BE2C (cell line): ENCODE data around the gene SEMA4D.

Experiments used
- DNase-seq: peaks from one replicate; pipeline ENCODE4 v3.0.0-alpha.2; 2020
- H3K27me3 ChIP-seq: fragments of 250-450 bp; sonication (Bioruptor Pico); 2 replicates; pipeline ENCODE4 v1.5.1; 2020; ENCODE audit warnings: mild to moderate bottlenecking
- H3K36me3 ChIP-seq: fragments of 250-450 bp; sonication (Bioruptor Pico); 2 replicates; pipeline ENCODE4 v1.5.1; 2020; ENCODE audit warnings: mild to moderate bottlenecking
- H3K4me1 ChIP-seq: fragments of 250-450 bp; sonication (Bioruptor Pico); 2 replicates; pipeline ENCODE4 v1.5.1; 2020
- H3K4me3 ChIP-seq: 2 replicates; pipeline ENCODE4 v1.5.1; 2011; ENCODE audit warnings: low read depth, low read length
- H3K9me3 ChIP-seq: fragments of 250-450 bp; sonication (Bioruptor Pico); 2 replicates; pipeline ENCODE4 v1.5.1; 2020
- TF ChIP-seq, protein P1 (sequence below): IDR thresholded peaks from 2 replicates; pipeline ENCODE4 v1.5.1; 2012; ENCODE audit warnings: mild to moderate bottlenecking, low read depth, low read length

The SEMA4D gene

DNA sequence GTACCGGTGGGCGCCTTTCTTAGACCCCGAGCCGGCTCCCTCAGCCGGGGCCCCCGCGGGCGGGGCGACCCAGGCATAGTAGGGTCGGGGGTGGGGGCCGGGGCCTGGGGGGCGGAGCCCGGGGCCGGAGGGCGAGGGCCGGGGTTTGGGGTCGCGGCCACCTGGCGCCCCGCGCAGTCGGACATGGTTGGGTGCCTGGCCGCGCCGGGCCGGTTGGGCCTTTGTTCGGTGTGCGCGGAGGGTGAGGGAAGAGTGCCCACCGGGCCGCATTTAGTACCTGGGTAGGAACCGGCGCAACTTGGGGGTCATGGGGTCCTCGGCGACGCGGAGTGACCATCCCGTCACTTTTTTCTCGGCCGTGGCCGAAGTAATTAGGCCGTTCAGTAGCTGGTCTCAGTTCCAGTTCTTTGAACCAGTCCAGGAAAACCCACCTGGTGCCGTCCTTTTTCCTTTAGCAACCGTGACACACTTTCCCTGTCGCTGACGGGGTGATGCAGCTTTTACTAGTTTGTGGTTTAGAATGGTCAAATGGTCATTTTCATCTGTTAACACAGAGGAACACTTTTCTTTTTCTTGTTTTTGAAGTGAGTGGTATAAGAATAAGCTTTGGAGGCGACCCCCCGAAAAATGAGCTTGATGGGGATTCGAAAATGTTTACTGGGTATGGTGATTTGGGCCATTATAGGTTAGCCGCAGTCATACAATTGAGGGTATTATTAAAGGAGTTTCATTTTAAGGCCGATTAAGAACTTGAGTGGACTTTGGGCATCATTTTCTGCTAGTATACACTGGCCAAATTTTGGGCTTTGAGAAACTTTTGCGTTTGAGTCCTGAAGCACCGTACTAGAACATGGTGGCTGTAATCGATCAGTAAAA lies 186.3 kb downstream of the SEMA4D start:
- Histone ChIP-seq H3K36me3 (peaks cover 34% of the 10 kb centered on the region), H3K27me3 (no peaks in the 10 kb centered on the region), H3K9me3 (no peaks in the 10 kb centered on the region), H3K4me3 (peak overlapping the region; percentile 74), H3K4me1 (no peaks in the 10 kb centered on the region)
- DNase-seq, result no peak
- TF ChIP-seq, protein P1, sequence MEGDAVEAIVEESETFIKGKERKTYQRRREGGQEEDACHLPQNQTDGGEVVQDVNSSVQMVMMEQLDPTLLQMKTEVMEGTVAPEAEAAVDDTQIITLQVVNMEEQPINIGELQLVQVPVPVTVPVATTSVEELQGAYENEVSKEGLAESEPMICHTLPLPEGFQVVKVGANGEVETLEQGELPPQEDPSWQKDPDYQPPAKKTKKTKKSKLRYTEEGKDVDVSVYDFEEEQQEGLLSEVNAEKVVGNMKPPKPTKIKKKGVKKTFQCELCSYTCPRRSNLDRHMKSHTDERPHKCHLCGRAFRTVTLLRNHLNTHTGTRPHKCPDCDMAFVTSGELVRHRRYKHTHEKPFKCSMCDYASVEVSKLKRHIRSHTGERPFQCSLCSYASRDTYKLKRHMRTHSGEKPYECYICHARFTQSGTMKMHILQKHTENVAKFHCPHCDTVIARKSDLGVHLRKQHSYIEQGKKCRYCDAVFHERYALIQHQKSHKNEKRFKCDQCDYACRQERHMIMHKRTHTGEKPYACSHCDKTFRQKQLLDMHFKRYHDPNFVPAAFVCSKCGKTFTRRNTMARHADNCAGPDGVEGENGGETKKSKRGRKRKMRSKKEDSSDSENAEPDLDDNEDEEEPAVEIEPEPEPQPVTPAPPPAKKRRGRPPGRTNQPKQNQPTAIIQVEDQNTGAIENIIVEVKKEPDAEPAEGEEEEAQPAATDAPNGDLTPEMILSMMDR, result no peak
